CD4-positive, alpha-beta T cell treated with Interleukin-15 for 1 hour (primary cell): ENCODE data around the gene CAND2.
"Not testable (repeated sequence)": the region's sequence is repeated elsewhere in the genome, so short reads cannot be mapped to it uniquely, and the experiment has no call there.

Source experiments
- DNase-seq: peaks from one replicate; pipeline ENCODE4 v3.0.0-alpha.2; 2020

The CAND2 gene

DNA sequence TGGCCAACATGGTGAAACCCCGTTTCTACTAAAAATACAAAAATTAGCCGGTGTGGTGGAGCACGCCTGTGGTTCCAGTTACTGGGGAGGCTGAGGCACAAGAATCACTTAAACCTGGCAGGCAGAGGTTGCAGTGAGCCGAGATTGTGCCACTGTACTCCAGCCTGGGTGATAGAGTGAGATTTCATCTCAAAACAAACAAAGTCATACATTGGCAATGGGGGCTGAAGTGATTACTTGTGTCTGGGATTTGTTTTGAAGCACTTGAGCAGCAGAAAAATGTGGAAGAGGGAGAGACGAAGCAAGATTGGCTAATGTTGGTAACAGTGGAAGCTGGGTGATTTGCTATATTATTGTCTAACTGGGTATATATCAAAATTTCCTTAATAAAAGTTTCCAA lies 24.0 kb upstream of the CAND2 start:
- no peak for DNase-seq

GRCh38 chr3:12773030-12773709 lies 23.3 kb upstream of the CAND2 start:
- DNase-seq: no peak

- DNase-seq: no peak
These were observed 22.8 kb upstream of the CAND2 start for GRCh38 chr3:12773710-12774086.

- DNase-seq: no peak
These were observed 21.9 kb upstream of the CAND2 start for GRCh38 chr3:12774619-12775018.

- DNase-seq: no peak
These were observed 21.3 kb upstream of the CAND2 start for GRCh38 chr3:12775226-12775625.

DNA sequence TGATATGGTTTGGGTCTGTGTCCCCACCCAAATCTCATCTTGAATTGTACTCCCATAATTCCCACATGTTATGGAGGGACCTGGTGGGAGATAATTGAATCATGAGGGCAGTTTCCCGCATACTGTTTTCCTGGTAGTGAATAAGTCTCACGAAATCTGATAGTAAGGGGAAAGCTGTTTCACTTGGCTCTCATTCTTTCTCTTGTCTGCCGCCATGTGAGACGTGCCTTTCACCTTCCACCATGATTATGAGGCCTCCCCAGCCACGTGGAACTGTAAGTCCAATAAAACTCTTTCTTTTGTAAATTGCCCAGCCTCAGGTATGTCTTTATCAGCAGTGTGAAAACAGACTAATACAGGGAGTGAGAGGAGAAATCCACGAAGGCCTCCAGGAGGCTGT lies 20.5 kb upstream of the CAND2 start:
- DNase-seq: not testable (repeated sequence)

DNA sequence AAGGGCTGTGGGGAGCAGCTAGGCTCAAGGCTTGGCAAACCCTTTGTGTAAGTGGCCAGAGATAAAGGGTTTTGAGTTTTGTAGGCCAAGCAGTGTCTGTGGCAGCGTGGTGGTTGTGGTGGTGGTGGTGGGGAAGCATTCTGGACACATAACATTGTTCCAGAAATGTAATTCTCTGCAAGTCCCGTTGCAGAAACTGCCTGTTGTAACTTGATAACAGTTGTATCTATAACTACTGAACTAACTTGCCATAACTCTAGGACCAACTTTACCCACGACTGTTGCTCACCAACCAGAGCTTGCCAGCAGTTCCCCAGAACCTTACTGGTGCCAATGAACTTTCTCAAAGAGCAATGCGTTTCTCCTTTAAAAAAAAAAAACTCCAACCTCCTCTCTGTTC lies 19.3 kb upstream of the CAND2 start:
- DNase-seq: no peak

GRCh38 chr3:12780751-12781150 lies 15.7 kb upstream of the CAND2 start:
- DNase-seq: no peak

GRCh38 chr3:12782172-12782815 lies 14.2 kb upstream of the CAND2 start:
- no peak for DNase-seq

DNA sequence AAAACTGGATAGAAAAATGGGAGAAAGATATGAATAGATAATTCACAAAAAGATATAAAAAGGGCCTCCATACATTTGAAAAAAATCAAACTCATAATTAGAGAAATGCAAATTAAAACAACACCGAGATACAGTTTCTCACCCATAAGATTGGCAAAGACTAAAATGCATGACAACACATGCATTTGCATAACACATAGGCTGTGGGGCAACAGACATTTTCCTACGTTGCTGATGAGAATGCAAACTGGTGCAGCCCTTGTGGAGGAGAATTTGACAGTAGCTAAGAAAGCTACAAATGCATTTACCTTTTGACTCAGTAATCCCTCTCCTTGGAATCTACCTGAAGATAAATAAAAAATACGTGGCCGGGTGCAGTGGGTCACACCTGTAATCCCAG lies 11.4 kb upstream of the CAND2 start:
- DNase-seq: no peak

DNA sequence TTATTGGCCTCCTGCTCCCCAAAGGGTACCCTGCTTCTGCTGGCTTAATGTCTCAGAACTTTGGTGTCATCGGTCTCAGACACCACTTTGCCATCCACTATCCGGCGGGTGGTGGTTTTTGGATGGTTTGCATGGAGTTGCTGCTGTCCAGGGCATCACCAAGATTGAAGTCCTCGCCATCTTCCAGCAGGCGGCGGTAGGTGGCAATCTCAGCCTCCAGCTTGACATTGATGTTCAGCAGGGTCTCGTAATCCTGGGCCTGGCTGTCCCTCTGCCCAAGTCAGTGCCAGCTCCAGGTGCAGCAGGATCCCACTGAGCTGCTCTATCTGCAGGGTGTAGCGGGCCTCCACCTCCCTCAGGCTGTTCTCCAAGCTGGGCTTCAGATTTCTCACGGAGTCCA lies 9.1 kb upstream of the CAND2 start:
- DNase-seq: not testable (repeated sequence)

DNA sequence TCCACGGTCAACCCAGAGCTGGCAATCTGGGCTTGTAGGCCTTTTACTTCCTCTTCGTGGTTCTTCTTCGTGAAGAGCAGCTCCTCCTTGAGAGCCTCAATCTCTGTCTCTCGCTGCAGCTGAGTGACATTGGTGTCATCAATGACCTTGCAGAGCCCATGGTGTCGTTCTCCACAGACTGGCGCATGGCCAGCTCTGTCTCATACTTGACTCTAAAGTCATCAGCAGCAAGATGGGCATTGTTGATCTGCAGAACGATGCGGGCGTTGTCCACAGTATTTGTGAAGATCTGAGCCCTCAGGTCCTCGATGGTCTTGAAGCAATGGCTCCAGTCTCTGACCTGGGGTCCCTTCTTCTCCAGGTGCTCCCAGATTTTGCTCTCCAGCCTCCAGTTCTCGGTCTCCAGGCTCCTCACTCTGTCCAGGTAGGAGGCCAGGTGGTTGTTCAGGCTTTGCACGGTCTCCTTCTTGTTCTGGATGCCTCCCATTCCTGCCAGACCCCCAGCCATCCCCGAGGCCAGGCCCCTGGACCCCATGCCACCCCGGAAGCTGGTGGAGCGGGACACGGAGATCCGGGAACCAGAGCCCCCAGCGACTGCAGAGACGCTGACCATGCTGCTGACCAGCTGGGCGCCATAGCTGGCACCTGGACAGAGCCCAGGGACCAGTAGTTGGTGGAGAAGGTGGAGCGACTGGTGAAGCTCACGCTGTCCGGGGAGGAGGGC lies 8.4 kb upstream of the CAND2 start:
- not testable (repeated sequence) for DNase-seq

DNA sequence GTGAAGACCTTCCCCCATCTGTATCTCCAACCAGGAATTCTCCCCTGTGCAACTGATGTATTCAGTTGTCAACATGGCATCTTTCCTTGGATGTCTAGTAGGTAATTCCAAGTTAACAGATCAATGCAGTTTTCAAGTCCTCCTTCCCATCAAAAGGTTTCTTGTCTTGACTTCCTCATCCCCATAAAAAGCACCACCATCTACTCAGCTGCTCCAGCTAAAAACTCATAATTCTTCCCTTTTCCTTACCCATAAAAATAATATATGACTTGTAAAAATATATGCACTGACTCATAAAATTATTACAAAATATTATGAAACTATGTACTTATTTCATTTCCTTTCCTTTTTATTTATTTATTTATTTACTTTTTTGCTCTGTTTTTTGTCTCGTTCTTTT lies 5.0 kb upstream of the CAND2 start:
- DNase-seq: no peak

DNA sequence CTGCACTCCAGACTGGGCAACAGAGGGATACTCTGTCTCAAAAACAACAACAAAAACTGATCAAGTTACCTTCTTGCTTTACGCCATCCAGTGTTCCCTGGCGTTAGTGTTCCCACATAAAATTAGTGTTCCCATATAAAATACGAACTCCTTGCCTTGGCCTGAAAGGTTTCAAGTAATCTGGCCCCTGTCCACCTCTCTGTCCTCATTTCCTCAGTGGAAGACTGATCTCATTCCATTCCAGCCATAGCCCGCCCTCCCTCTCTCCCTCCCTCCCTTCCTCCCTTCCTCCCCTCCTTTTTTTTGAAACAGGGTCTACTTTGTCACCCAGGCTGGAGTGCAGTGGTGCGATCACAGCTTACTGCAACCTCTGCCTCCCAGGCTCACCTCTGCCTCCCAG lies 2.8 kb upstream of the CAND2 start:
- DNase-seq: no peak

DNA sequence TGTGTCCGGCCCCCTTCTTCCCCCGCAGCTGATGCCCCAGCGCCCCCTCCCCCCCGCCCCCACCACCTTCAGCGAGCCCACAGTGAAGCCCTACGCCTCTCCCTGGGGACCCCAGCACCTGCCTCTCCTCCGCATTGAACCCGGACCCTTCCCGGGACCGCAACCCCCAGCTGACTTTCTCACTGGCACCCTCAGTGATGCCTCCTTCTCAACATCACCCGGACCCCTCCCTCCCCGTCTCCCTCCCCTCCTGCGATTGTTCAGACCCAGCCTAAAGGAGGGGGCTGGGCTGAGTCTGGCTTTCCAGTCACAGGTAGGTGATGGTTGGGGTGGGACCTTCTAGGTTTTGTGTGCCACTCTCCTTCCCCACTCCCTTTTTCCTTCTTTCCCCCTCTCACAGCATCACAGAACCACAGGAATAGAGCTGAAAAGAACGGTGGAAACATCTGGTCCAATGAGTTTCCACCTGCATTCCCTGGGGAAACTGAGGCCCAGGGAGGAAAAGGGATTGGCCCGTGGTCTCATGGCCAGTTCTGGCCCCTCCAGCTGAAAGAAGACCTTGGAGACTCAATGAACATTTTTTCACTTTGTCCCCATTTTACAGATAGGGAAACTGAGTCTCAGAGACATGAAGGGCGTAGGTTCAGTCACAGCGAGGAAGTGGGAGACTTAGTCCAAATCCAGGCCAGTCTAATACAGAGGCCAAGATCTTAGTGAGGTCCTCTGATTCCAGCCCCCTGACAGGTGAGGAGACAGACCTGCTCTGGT lies 828 bp downstream of the CAND2 start:
- DNase-seq: no peak

- DNase-seq: no peak
These were observed 1.5 kb downstream of the CAND2 start for GRCh38 chr3:12797892-12798558.

DNA sequence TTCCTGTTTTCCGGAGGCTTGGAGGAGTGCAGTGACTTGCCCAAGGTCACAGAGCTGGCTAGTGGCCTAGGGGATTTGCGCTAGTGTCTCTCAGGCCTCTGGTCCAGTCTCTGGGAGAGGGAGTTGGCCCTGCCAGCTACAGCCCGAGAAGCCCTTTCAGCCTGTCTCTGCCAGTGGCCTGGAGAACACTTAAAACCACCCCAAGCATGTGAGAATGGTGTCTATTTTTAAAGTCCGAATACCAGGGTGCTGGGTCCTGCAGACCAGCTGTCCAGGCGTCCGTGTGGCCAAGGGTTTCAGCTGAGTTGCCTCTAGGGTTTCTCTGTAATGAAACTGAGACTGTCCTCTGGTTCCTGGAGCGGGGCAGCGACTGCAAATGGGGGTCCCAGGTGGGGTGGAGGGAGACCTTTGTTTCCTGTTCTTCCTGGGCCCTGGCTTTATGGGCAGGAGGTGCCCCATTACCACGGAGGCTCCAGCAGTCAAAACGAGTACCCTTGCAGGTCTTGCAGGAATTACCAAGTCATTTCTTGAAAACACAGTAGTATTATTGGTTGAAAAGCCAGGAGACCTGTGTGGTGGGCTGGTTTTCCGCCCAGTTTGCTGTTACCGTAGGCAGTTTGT lies 2.2 kb downstream of the CAND2 start:
- no peak for DNase-seq

DNA sequence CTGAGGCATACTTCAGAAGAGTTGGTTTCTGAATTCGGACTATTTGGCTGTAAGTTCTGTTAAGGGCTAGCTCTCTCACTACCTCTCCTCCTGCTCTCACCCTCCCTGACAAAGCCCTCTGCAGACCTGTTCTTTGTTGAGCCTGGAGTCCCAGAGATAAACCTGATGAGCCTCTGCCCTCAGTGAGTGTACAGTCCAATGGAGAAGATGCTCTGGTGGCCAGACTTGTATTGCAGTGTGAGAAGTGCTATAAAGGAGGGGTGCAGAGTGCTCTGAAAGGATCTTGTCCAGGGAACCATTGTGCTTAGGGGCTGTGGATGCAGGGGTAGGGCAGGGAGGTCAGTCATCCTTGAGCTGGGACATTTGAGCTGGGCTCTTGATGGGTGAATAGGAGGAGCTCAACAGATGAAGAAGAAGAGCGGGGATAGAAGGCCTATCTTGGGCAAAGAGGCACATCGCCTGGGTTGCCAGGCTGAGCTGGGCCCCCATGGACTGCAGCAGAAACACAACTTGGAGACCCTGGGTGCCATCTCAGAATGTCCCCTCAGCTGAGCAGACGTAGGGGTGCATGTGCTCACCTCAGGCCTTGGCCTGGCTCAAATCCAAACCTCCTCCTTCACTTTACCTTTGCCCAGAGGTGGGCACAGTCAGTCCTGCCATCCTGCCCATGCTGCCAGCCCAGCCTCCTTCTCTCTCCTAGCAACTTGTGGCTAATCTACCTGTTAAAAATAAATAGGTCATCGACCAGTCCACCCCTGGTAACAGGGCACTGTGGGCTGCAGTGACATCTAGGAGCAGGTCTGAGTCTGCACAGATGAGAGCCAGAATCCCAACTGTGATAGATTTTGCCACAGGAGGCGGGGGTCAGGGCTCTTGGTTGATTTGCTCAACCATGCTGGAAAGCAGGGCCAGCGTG lies 3.3 kb downstream of the CAND2 start:
- DNase-seq: no peak

GRCh38 chr3:12803371-12803770 lies 6.9 kb downstream of the CAND2 start:
- no peak for DNase-seq

DNA sequence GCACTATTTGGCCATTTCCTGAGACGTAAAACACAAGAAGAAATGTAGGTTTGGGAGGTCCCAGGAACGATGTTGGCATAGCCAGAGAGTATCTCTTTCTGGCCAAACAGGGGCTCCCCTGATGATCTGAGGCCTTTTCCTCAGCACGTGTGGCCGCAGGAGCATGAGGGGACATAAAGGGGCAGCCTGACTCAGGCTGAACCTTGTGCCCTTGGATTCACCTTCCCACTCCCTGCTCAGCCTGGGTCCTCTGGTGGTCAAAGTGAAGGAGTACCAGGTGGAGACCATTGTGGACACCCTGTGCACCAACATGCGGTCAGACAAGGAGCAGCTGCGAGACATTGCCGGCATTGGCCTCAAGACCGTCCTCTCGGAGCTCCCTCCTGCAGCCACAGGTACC lies 10.6 kb downstream of the CAND2 start:
- DNase-seq: no peak

DNA sequence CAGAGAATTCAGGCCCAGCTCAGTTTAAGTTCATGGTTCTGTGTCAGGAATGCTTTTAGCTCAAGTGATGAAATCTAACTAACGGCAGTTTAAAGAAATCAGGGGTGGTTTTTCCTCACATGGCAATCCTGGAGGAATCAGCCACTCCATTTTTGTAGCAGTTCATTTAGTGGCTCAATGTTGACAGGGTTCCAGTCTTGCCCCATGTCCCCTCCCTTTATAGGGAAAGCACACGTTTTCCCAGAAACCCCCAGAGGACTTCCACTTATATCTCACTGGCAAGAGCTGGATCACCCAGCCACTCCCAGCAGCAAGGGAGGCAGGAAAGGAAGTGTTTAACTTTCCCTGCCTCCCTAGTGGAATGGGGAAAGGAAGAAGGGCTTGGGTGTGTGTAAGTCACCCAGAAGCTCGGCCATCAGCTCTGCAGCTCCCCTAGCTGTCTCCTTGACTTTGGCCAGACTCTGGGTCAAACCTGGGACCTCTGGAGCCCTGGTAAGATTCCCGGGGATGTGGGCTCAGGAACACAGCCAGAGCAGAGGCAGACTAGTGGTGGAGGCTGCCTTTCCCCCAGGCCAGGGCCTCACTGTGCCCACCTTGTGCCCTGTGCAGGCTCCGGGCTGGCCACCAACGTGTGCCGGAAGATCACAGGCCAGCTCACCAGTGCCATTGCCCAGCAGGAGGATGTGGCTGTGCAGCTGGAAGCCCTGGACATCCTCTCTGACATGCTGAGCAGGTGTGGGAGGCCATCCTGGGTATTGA lies 11.3 kb downstream of the CAND2 start:
- DNase-seq: no peak
